ENCODE data around the gene GCHFR. TPM values are rescaled to one million over a fixed set of nuclear protein-coding genes. Genes with fewer than 3 reads are reported as not detected.

GCHFR gene
- polyA plus RNA-seq, 4 donors = 41.0 to 51.6 (median 47.2) TPM

GRCh38 chr15:40807888-40808461 lies 44.1 kb downstream of the GCHFR start:
- peak in 1 of 4 donors; percentile 44 for DNase-seq (ENCODE audit: low read depth in 4 of 4, low spot score in 2 of 4)

DNA sequence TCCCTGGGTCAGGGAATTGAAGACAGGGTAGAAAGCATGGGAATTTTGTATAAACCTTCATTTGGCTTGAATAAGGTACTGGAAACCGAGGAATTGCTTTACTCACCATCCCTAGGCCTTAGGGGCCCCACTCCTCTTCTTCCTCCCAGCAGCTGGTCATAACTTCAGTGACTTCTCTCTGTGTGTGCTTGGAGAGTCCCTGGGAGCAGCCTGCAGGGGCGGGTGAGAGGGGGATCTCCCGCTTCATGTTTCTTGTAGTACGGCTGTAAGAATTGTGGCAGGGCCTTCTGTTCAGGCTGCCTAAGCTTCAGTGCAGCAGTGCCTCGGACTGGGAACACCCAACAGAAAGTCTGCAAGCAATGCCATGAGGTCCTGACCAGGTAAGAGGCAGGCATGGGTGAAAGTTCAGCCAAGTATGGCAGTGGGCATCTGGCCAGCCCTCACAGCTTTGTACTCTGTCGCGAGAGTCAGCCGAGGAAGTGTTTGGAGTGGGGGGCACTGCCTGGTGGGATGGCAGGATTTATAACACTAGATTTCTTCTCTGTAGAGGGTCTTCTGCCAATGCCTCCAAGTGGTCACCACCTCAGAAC lies 45.1 kb downstream of the GCHFR start:
- DNase-seq (ENCODE audit: low read depth in 4 of 4, low spot score in 2 of 4) = no peak

DNA sequence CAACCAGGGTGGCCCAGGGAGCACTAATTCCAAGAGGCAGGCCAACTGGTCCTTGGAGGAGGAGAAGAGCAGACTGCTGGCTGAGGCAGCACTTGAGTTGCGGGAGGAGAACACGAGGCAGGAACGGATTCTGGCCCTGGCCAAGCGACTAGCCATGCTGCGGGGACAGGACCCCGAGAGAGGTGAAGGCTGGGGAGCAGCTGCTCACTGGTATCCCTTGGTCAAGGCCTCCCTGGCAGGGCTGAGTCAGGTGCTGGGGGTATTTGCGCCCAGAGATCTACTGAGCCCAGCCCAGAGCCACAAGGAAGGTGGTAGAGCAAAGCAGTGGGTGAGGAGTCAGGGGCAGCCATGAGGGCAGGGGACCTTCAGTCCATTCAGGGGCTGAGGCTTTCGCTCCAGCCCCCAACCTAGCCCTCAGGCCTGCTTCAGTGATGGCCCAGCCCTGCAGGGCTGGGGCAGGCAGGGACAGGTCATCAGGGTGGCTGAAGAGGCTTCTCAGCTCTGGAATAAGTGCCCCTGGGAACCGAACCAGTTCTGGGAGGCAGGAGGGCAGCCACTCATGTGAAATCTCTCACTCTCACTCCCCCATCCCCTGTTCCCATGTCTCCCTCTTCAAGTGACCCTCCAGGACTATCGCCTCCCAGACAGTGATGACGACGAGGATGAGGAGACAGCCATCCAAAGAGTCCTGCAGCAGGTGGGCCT lies 49.0 kb downstream of the GCHFR start:
- no peak for DNase-seq (ENCODE audit: low read depth in 4 of 4, low spot score in 2 of 4)

DNA sequence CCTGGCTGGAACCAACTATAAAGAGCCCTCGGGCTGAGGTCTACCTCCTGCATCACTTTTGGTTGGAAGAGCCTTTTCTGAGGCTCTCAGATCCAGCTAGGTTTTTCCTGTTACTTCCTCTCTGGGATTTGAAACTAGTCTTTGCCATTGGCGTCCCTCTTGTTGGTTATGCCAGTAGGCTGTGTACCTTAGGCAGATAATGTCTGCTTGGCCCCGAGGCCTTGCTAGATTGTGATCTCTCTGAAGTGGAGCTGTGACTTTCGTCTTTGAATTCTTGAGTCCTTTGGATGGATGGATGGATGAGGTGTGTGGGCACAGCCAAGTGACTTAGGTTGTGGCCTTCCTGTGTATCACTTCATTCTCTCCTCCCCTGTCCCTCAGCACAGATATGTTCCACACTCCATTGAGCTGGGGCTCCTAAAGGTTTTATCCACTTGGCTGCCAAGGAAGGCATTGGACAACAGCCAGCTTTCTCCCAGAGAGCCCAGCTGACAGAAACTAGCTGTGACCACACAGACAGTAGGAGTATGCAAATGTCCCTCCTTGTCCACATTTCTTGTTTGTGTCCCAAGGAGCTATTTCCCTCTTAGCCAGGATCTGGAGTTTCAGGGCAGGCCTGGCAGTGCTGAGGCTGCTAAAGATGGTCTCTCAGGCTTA lies 51.3 kb downstream of the GCHFR start:
- DNase-seq (ENCODE audit: low read depth in 4 of 4, low spot score in 2 of 4) = no peak

Other genes starting within 250 kb of the GCHFR start
- 10 to 100 TPM; 22.4 to 28.8 (median 25.7) TPM for gene CCDC32, start 199.0 kb upstream of the GCHFR start, polyA plus RNA-seq (ENCODE audit: insufficient read length in 4 of 4)
- 10 to 100 TPM in 3 of 4 donors, 1 to 10 TPM in 1; 9.8 to 14.3 (median 11.8) TPM for gene RPUSD2, start 194.8 kb upstream of the GCHFR start, polyA plus RNA-seq (ENCODE audit: insufficient read length in 4 of 4)
- 10 to 100 TPM; 14.6 to 28.5 (median 20.8) TPM for gene KNL1, start 169.8 kb upstream of the GCHFR start, polyA plus RNA-seq (ENCODE audit: insufficient read length in 4 of 4)
- gene RAD51, start 68.9 kb upstream of the GCHFR start, polyA plus RNA-seq (ENCODE audit: insufficient read length in 4 of 4) = 10 to 100 TPM; 12.5 to 14.0 (median 13.2) TPM
- 10 to 100 TPM; 35.7 to 45.7 (median 43.2) TPM for gene RMDN3, start 8.8 kb upstream of the GCHFR start, polyA plus RNA-seq (ENCODE audit: insufficient read length in 4 of 4)
- 1 to 10 TPM; 1.6 to 4.9 (median 3.2) TPM for gene C15orf62, start 5.9 kb downstream of the GCHFR start, polyA plus RNA-seq (ENCODE audit: insufficient read length in 4 of 4)
- gene ZFYVE19, start 43.0 kb downstream of the GCHFR start, polyA plus RNA-seq (ENCODE audit: insufficient read length in 4 of 4) = 10 to 100 TPM; 24.9 to 34.9 (median 28.5) TPM
- 10 to 100 TPM; 38.0 to 45.4 (median 41.7) TPM for gene DNAJC17, start 43.4 kb downstream of the GCHFR start, polyA plus RNA-seq (ENCODE audit: insufficient read length in 4 of 4)
- under 1 TPM; 0.48 to 0.99 (median 0.70) TPM for gene PPP1R14D, start 64.6 kb downstream of the GCHFR start, polyA plus RNA-seq (ENCODE audit: insufficient read length in 4 of 4)
- gene SPINT1, start 80.0 kb downstream of the GCHFR start, polyA plus RNA-seq (ENCODE audit: insufficient read length in 4 of 4) = 10 to 100 TPM; 62.6 to 78.0 (median 69.5) TPM
- gene RHOV, start 110.2 kb downstream of the GCHFR start, polyA plus RNA-seq (ENCODE audit: insufficient read length in 4 of 4) = 1 to 10 TPM; 1.6 to 2.3 (median 1.8) TPM
- 10 to 100 TPM; 16.8 to 19.9 (median 18.7) TPM for gene VPS18, start 130.4 kb downstream of the GCHFR start, polyA plus RNA-seq (ENCODE audit: insufficient read length in 4 of 4)
- 1 to 10 TPM; 6.9 to 8.4 (median 8.0) TPM for gene DLL4, start 165.3 kb downstream of the GCHFR start, polyA plus RNA-seq (ENCODE audit: insufficient read length in 4 of 4)
- gene CHAC1, start 189.4 kb downstream of the GCHFR start, polyA plus RNA-seq (ENCODE audit: insufficient read length in 4 of 4) = 1 to 10 TPM; 3.1 to 4.9 (median 3.8) TPM